Urinary bladder (tissue), 4 donors: Measurements from ENCODE around the gene ZNF641. TPM values are rescaled to one million over a fixed set of nuclear protein-coding genes. Genes with fewer than 3 reads are reported as not detected.

Source experiments
- DNase-seq: peaks from one replicate; pipeline ENCODE4 v3.0.0-alpha.2; 2015; ENCODE audit errors: extremely low spot score
- H3K27ac ChIP-seq: one replicate; pipeline ENCODE4 v1.5.1; 2013; ENCODE audit warnings: low read depth, mild to moderate bottlenecking, moderate library complexity
- H3K36me3 ChIP-seq: one replicate; pipeline ENCODE4 v1.6.1; 2013; ENCODE audit warnings: mild to moderate bottlenecking, moderate library complexity; ENCODE audit not compliant: insufficient read depth
- H3K4me1 ChIP-seq: one replicate; pipeline ENCODE4 v1.6.1; 2013; ENCODE audit warnings: mild to moderate bottlenecking, moderate library complexity; ENCODE audit not compliant: insufficient read depth
- H3K4me3 ChIP-seq: one replicate; pipeline ENCODE4 v1.5.1; 2013; ENCODE audit warnings: low read depth, low read length
- WGBS: extraction: QIAGEN DNeasy Blood & Tissue Kit; methylation state at CpG from one replicate; pipeline ENCODE4 v1.1.7; 2013; 5-methylcytosine and 5-hydroxymethylcytosine counted together
- polyA plus RNA-seq: library from polyadenylated mRNA; stranded (reverse); fragments of 200-250 nt; gene quantifications from one replicate; pipeline ENCODE4 v1.2.3, GENCODE V29; 2013
- small RNA-seq: library from RNA; depleted of rRNA; stranded (forward); fragments of <200 nt; gene quantifications from one replicate; pipeline ENCODE3, GENCODE V24; 2014
- total RNA-seq: library from RNA; depleted of rRNA; stranded (reverse); fragments of >200 nt; gene quantifications from one replicate; pipeline ENCODE4 v1.2.3, GENCODE V29; 2014
- donor health status: healthy with polysubstance abuse.
- donor health status: healthy.

Gene ZNF641
- total and polyA plus RNA-seq, 2 donors = 13.4 to 43.7 TPM

DNA sequence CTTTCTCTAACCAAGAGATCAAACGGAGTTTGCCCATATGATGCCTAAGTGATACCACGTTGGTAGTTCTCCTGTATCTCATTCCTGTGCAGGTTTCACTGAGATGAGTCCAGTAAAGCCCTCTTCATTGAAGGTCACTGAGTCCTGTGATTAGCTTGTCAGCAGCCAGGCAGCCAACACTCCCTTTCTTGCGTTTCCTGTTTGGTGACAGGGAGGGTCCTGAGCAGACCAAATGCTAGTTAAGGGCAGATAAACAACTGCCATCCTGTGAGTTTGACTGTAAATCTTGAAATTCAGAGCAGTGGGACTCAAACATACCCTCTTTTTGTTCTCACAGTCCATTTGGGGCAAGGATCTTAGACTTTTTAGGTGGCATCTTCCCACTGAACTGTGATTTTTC lies 39.4 kb downstream of the ZNF641 start:
- Histone ChIP-seq H3K27ac (no peak overlapping the region), H3K4me1 (no peaks in the 10 kb centered on the region), H3K4me3 (no peak overlapping the region), H3K36me3 (no peaks in the 10 kb centered on the region)
- WGBS = 51% methylated on average over 3 of the region's 3 CpGs
- DNase-seq = no peak

DNA sequence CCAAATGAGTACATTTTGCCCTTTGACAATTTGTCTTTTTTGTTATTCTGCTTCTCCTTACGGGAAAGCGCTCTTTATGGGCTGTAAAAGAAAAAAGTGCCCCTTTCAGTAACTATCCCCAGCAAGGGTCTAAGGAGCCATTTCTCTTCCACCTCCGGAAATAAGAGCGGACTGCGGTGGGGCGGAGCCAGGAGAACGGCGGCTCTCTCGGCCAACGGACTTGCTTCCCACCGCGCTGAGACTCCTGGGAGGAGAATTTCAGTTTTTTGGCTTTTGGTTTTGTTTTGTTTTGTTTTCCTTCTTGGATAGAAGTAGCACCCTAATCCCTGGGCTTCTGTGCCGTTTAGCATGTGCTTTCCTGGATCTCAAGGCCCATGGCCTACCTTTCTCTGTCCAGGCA lies 43.5 kb downstream of the ZNF641 start:
- no peaks in the 10 kb centered on the region for H3K4me1 ChIP-seq
- H3K27ac ChIP-seq = no peak overlapping the region
- H3K4me3 ChIP-seq = no peak overlapping the region
- WGBS = 94% methylated on average over 13 of the region's 13 CpGs
- no peaks in the 10 kb centered on the region for H3K36me3 ChIP-seq
- no peak for DNase-seq

DNA sequence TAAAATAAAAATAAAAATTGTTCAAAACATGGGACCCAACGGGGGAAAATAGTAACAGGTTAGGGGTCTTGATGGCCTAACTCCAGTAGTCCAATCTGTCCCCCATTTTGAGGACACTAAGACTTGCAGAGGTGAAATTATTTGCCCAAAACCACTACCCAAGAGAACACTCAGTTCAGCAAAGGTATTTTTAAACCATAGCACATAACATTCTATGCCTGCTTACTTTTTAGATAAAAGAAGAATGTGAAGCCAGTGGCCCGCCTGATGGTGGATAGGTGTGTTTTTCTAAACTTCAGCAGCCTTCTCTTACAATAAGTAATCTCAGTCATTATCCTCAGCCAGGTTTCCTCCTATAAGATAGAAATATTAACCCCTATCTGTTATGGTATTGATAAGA lies 45.5 kb downstream of the ZNF641 start:
- Histone ChIP-seq H3K27ac (no peak overlapping the region), H3K4me1 (no peaks in the 10 kb centered on the region), H3K36me3 (no peaks in the 10 kb centered on the region)

DNA sequence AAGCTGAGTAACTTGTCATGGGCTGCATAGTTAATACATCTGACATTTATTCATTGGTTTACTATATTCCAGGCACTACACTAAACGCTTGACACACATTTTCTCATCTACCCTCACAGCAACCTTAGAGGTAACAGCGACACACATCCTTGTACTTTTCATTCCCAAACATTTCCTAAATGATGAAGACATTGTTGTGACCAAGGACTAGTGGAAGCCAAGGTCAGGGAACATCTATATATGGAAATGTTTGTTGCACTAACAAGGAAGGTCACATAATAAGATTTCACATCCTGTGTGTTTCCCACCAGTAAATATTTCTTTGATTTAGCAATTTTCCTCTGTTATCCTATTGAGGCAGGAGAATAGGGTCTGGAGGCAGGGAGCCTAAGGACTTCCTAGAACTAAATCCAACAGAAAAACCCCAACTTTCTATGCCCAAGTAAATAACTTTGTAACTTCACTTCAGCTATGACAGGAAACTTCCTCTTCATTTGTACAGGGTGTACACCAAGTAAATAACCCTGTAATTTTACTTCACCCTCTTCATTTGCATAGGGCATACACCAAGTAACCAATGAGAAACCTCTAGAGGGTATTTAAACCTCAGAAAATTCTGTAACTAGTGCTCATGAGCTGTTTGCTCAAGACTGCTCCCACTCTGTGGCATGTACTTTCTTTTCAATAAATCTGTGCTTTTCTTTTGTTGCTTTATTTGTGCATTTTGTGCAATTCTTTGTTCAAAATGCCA lies 48.4 kb downstream of the ZNF641 start:
- H3K27ac ChIP-seq = peak overlapping the region; percentile 38
- H3K4me3 ChIP-seq = no peak overlapping the region
- H3K4me1 ChIP-seq = no peaks in the 10 kb centered on the region
- WGBS = 75% methylated on average over 2 of the region's 2 CpGs
- DNase-seq = no peak
- H3K36me3 ChIP-seq = no peaks in the 10 kb centered on the region

More for the DNA sequence above, 45.5 kb downstream of the ZNF641 start:
- 96% methylated on average over 2 of the region's 2 CpGs for WGBS
- no peak for DNase-seq
- no peak overlapping the region for H3K4me3 ChIP-seq

DNA sequence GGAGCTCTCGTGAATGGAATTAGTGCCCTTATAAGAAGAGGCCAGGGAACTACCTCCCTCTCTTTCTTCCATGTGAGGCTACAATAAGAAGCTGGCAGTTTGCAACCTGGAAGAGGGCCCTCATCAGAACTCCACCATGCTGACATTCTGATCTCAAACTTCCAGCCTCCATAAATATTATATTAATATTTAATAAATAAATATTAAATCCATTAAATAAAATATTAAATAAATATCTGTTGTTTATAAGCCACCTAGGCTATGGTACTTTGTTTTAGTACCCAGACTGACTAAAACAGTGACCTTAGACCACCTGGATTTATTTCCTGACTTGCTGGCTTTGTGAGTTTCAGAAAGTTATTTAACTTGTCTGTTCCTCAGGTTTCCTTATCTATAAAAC lies 49.9 kb downstream of the ZNF641 start:
- WGBS = 93% methylated on average over 1 of the region's 1 CpG
- Histone ChIP-seq H3K4me3 (no peak overlapping the region), H3K36me3 (no peaks in the 10 kb centered on the region), H3K4me1 (no peaks in the 10 kb centered on the region), H3K27ac (no peak overlapping the region)
- no peak for DNase-seq

DNA sequence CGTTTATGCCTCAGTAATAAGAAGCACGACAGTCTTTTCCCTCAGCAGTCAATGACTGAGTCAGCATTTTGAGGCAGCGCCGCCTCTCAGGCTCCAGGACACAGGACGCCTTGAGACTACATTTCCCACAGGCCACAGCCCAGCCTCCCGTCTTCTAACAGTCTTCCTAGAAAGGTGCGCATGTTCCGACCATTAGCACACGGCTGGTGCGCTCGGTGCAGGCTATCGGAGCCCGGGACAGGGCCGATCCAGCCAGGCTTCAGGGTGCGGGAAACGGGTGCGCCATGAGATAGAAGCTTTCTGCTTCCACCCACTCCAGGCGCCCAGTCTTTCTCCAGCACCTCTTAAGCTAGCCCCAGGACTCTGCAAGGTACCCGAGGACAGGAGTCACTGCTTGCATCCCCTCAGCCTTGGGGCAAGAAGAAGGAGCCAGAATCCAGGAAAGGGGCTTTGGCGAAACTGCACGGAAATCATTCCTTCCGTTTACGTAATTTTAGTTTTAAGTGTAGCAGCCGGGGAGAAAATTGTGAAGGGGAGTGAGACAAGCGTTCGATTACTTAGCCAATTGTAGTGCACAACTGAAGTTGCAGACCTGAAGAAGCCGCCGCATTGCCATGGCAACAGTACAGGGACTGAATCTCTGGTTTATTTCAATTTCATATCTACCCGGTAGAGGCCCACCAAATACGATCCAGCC lies 54.0 kb downstream of the ZNF641 start:
- no peaks in the 10 kb centered on the region for H3K36me3 ChIP-seq
- peak overlapping the region; percentile 48 for H3K4me3 ChIP-seq
- no peak overlapping the region for H3K27ac ChIP-seq
- H3K4me1 ChIP-seq = no peaks in the 10 kb centered on the region
- WGBS = 3% methylated on average over 30 of the region's 30 CpGs
- peak; percentile 70 for DNase-seq

DNA sequence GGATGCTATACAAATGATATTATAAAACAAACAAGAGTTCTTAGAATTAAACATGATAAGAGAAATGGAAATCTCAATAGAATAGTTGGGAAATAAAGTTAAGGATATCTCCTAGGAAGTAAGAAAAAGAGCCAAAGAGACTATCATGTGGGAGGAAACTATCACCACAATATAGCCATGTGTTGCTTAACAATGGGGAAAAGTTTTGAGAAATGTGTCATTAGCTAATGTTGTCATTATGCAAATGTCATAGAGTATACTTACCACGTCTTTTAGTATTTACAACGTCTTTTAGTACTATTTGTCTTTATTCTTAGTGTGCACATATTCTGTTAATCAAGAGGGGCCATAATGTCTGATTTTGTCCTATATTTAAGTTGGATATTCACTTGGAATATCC lies 58.7 kb downstream of the ZNF641 start:
- WGBS = 65% methylated on average over 2 of the region's 2 CpGs
- Histone ChIP-seq H3K4me1 (no peaks in the 10 kb centered on the region), H3K27ac (no peak overlapping the region), H3K36me3 (no peaks in the 10 kb centered on the region), H3K4me3 (no peak overlapping the region)
- DNase-seq = no peak

DNA sequence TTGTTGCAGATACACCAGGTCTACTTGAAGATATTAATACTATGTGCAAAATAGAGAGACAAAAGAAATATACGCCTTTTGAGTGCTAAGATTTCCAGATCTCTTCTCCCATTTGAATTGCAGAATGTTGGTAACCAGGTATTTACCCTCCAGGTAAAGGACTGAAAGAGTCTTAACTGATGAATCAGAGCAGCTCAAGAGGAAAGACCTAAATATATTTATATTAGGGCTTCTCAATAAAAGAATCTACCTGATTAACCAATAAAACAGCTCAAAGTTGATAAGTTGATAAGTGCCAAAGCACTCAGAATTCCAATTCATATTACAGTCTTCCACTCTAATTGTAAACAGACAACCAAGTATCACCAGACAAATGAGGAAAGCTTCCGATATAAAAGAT lies 59.2 kb downstream of the ZNF641 start:
- DNase-seq = no peak
- Histone ChIP-seq H3K36me3 (no peaks in the 10 kb centered on the region), H3K27ac (no peak overlapping the region), H3K4me1 (no peaks in the 10 kb centered on the region), H3K4me3 (no peak overlapping the region)
- WGBS = 79% methylated on average over 2 of the region's 2 CpGs

DNA sequence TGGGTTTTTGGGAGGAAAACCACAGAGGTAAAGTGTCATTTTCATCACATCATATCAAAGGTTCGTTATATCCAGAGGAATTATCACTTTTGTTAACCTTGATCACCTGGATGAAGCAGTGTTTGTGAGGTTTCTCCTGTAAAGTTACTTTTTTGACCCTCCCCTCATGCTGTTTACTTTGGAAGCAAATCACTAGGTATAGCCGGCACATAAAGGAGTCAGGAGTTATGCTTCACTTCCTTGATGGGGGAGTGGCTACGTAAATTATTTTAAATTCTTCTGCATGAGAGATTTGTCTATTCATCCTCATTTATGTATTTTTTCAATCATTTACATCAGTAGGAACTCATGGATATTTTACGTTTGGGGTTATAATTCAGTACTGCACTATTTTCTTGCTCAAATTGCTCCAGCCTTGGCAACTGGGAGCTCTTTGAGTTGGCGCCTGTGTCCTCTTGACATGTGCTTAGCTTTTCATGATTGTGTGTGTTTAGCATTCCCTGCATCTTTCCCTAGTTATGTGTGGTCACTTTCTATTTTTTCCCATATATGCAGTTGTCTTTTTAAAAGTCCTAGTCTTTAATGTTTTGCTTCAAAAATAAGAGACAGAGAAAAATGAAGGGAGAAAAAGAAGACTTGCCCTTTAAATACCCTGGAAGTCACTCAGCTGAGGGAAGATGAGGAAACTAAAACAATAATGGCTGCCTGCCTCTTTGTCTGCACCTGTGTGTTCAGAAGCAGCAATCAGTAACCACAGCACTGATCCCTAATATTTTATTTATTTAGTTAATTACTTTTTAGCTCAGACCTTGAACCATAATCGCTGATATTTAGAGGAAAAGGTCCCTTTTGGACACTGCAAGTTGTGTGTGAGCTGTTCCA lies 62.1 kb downstream of the ZNF641 start:
- Histone ChIP-seq H3K27ac (no peak overlapping the region), H3K36me3 (no peaks in the 10 kb centered on the region), H3K4me3 (no peak overlapping the region), H3K4me1 (no peaks in the 10 kb centered on the region)
- DNase-seq = no peak
- 74% methylated on average over 6 of the region's 6 CpGs for WGBS

Small RNA genes lying within 50 kb of the gene (small RNA-seq; reads per million reads assigned to genes)
- not detected for gene AC024257.2

Other genes starting within 250 kb of the ZNF641 start
- 38.2 TPM for gene SENP1, start 244.8 kb downstream of the ZNF641 start, total RNA-seq
- 6.7 TPM for gene SENP1, start 244.8 kb downstream of the ZNF641 start, polyA plus RNA-seq
- 46.6 TPM for gene PFKM, start 231.6 kb downstream of the ZNF641 start, total RNA-seq
- 70.8 TPM for gene PFKM, start 231.6 kb downstream of the ZNF641 start, polyA plus RNA-seq
- gene ASB8, start 193.4 kb downstream of the ZNF641 start, total RNA-seq = 28.7 TPM
- 32.0 TPM for gene ASB8, start 193.4 kb downstream of the ZNF641 start, polyA plus RNA-seq
- 0.85 TPM for gene CCDC184, start 167.3 kb downstream of the ZNF641 start, total RNA-seq
- 3.7 TPM for gene CCDC184, start 167.3 kb downstream of the ZNF641 start, polyA plus RNA-seq
- gene OR10AD1, start 147.6 kb downstream of the ZNF641 start, total RNA-seq = not detected
- not detected for gene OR10AD1, start 147.6 kb downstream of the ZNF641 start, polyA plus RNA-seq
- not detected for gene ANP32D, start 121.6 kb upstream of the ZNF641 start, total RNA-seq
- not detected for gene ANP32D, start 121.6 kb upstream of the ZNF641 start, polyA plus RNA-seq
- 1.5 TPM for gene C12orf54, start 131.6 kb upstream of the ZNF641 start, total RNA-seq
- gene C12orf54, start 131.6 kb upstream of the ZNF641 start, polyA plus RNA-seq = 0.77 TPM
- not detected for gene OR8S1, start 174.7 kb upstream of the ZNF641 start, total RNA-seq
- gene OR8S1, start 174.7 kb upstream of the ZNF641 start, polyA plus RNA-seq = not detected
- not detected for gene LALBA, start 219.1 kb upstream of the ZNF641 start, total RNA-seq
- not detected for gene LALBA, start 219.1 kb upstream of the ZNF641 start, polyA plus RNA-seq